AG09319 (cell line): Measurements from ENCODE around the gene EDNRA.
A peak's percentile ranks its signal among the peaks of the same experiment; 100 is the strongest.

ENCODE experiments used
- DNase-seq: peaks from one replicate; pipeline ENCODE4 v3.0.0-alpha.2; 2010; ENCODE audit warnings: low read depth; ENCODE audit errors: extremely low read depth
- TF ChIP-seq, protein P1 (sequence below): IDR thresholded peaks from 2 replicates; pipeline ENCODE4 v1.5.1; 2011; ENCODE audit warnings: low read depth, mild to moderate bottlenecking, inconsistent platforms, low read length, moderate library complexity

Gene EDNRA

DNA sequence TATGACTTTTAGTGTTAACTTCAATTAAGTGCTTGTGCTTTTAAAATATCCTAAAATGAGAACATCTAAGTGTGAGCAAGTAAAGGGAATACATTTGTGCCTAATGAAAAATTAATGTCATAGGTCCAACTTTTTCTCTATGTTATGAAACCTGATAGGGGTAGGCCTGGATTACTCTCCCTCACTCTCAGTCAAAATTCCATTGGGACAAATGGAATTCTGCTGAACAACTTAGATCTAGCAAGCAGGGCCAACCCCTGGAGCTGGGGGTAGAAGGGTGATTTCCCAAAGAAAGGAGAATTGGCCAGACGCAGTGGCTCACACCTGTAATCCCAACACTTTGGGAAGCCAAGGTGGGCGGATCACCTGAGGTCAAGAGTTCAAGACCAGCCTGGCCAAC lies 67.4 kb downstream of the EDNRA start:
- TF ChIP-seq, protein P1, sequence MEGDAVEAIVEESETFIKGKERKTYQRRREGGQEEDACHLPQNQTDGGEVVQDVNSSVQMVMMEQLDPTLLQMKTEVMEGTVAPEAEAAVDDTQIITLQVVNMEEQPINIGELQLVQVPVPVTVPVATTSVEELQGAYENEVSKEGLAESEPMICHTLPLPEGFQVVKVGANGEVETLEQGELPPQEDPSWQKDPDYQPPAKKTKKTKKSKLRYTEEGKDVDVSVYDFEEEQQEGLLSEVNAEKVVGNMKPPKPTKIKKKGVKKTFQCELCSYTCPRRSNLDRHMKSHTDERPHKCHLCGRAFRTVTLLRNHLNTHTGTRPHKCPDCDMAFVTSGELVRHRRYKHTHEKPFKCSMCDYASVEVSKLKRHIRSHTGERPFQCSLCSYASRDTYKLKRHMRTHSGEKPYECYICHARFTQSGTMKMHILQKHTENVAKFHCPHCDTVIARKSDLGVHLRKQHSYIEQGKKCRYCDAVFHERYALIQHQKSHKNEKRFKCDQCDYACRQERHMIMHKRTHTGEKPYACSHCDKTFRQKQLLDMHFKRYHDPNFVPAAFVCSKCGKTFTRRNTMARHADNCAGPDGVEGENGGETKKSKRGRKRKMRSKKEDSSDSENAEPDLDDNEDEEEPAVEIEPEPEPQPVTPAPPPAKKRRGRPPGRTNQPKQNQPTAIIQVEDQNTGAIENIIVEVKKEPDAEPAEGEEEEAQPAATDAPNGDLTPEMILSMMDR = no peak
- DNase-seq = no peak

DNA sequence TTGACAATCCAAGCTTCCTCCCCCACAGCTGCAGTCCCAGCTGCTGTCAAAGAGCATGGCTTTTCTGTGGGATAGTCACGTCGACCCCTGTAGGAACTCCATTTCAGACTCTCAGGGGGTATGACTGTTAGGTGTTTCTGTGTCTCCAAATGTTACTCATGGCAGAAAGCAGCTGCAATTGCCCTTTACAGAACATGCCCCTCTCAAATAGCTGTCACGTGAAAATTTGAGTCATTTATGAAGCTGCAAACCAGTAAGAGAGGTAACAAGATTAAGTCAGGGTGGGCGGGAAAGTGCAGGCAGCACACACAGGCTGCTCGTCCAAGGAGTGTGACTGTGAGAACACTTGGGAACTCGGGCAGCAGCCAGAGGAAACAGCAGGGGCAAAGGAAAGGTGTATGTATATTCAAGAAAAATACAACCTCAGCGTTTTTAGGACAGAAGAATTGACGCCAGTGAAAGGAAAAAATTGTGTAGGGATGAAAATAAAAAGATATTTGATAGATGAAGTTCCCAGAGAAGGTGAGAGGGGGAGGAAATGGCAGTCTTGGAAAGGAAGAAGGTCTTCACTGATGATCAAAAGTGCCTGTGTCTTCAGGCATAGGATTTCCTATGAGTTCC lies 69.8 kb downstream of the EDNRA start:
- TF ChIP-seq, protein P1 = no peak

DNA sequence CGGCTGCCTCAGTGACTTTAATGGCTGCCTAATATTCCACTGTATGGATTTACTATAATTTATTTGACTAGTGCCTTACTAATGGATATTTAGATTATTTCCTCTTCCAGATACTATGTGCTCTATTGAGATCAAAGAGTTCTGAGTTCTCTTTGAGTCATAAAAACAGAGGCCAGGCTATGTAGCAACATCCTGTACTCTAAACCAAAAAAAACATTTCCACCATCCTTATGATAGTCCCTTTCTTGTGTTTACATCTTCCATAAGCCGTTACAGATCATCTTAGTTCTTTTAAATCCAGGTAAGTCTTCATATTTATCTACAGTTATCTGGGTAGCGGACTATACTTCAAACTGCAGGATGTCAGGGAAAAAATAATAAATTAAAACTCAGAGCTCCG lies 79.7 kb downstream of the EDNRA start:
- TF ChIP-seq, protein P1 = no peak
- no peak for DNase-seq

More for the DNA sequence above, 69.8 kb downstream of the EDNRA start:
- no peak for DNase-seq

DNA sequence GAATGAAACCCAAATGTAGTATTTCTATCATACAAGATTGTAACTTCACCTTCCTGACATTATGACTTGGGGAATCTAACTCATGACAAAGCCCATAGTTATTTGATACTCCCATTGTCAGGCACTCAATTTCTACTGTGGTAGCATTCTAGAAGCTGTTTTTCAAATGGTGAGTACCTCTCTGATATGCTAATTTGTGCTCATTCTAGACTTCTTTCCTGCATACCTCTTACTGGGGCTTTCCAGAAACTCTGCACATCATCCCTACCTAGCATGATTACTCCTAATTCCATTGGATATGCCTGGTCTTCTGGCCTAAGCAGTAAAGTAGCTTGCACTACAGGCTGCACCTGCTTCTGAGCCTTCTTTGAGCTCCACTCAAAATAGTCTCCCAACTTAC lies 85.9 kb downstream of the EDNRA start:
- DNase-seq = no peak
- TF ChIP-seq, protein P1 = no peak

DNA sequence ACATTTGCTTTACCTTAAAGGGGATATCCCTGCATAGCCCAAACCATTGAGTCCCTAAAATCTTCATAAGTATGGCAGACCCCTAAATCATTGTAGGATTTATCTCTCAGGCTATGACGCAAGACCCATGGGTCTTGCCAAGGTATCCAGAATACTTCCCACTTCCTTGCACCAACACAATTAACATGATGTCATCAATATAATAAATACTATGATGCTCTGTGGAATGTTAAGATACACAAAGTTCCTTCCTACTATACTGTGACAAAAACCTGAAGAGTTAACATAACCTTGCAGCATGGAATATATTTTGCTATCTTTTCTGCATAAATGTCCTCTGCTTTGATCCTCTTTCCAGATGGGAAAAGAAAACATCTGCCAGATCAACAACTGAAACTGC lies 86.4 kb downstream of the EDNRA start:
- DNase-seq = no peak
- TF ChIP-seq, protein P1 = no peak

DNA sequence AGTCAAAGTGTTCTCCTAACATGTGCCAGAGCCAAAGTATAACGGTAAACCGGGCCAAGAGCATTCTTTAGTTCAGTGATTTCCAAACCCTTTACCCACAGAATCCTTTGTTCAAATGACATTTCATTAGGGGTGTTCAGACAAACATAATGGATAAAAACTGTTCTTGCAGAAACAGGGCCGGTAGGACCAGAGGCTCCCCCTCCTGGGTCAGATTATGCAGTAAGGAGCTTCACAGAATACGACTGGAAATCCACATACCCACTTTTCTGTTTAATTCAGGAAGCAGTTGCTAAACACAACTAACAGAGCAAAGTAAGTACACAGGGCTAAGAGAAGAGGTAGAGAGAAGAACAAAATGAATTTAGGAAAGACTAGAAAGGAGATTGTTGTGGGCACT lies 89.7 kb downstream of the EDNRA start:
- no peak for DNase-seq
- TF ChIP-seq, protein P1 = peak; percentile 35

DNA sequence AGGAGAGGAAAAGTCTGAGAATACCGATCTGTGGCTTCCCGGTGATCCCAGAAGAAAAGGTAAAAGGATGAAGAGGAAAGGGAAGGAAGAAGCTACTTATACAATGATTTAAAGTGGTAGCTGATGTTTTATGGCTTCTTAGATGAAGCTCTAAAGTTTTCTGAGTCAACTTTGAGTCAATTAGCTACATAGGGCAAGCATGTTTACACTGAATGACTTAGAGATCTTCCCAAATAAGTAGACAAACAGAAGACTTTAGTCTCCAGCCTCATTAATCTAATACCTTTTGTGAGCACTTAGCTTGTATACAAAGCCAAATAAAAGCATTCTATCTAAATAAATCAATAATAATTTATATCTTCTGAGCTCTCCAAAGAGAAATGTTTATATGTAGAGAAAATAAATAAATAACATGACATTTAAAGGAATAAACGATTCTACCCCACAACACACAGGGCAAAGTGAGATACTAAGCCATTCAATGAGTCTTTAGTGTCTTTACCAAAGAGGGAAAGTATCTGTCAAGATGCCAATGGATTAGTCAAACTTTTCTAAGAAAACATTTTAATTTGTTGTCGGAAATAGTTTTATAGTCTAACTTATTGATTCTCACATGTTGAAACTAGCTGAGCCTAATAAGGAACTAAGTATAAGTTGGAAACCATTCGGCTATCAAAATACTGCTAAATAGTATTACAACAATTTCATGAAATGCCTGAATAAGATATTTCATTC lies 90.3 kb downstream of the EDNRA start:
- TF ChIP-seq, protein P1 = no peak
- DNase-seq = no peak
